GM12875 (cell line): ENCODE data around the gene SLC25A44.
A peak's percentile ranks its signal among the peaks of the same experiment; 100 is the strongest.

Experiments used
- H3K4me3 ChIP-seq: one replicate; pipeline ENCODE4 v1.5.1; 2011; ENCODE audit warnings: low read depth, low read length, control low read depth
- TF ChIP-seq, protein P1 (sequence below): IDR thresholded peaks from 2 replicates; pipeline ENCODE4 v1.5.1; 2011; ENCODE audit warnings: low read depth, mild to moderate bottlenecking, control low read depth, inconsistent platforms, low read length, moderate library complexity, borderline replicate concordance; ENCODE audit not compliant: insufficient read depth

The SLC25A44 gene

GRCh38 chr1:156155756-156156510 is 38.0 kb upstream of the SLC25A44 start:
- peak overlapping the region; percentile 70 for H3K4me3 ChIP-seq
- TF ChIP-seq, protein P1, sequence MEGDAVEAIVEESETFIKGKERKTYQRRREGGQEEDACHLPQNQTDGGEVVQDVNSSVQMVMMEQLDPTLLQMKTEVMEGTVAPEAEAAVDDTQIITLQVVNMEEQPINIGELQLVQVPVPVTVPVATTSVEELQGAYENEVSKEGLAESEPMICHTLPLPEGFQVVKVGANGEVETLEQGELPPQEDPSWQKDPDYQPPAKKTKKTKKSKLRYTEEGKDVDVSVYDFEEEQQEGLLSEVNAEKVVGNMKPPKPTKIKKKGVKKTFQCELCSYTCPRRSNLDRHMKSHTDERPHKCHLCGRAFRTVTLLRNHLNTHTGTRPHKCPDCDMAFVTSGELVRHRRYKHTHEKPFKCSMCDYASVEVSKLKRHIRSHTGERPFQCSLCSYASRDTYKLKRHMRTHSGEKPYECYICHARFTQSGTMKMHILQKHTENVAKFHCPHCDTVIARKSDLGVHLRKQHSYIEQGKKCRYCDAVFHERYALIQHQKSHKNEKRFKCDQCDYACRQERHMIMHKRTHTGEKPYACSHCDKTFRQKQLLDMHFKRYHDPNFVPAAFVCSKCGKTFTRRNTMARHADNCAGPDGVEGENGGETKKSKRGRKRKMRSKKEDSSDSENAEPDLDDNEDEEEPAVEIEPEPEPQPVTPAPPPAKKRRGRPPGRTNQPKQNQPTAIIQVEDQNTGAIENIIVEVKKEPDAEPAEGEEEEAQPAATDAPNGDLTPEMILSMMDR, result no peak

- TF ChIP-seq, protein P1, result no peak
- no peak overlapping the region for H3K4me3 ChIP-seq
These were observed 36.4 kb upstream of the SLC25A44 start for GRCh38 chr1:156157506-156157905.

DNA sequence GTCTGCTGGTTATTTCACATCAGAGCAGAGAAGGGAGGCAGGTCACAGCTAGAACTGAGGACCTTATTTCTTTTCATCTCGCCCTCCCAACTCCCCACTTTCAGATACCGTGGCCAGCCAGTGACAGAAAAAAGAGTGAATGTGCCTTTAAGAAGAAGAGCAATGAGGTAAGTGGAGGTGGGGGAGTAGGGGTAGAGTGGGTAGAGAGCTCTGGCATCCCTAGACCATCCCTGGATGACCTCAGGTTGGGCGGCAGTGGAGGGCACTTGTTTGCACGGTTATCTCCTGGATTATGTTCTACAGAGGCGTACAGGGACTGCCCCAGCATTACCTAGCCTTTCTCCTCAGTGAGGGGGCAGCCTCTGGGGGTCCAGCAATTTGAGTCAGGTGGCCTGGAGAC is 35.9 kb upstream of the SLC25A44 start:
- TF ChIP-seq, protein P1, result no peak
- H3K4me3 ChIP-seq, result no peak overlapping the region

GRCh38 chr1:156160000-156160742 is 33.7 kb upstream of the SLC25A44 start:
- H3K4me3 ChIP-seq, result no peak overlapping the region
- TF ChIP-seq, protein P1, result no peak

- no peak overlapping the region for H3K4me3 ChIP-seq
- TF ChIP-seq, protein P1, result no peak
These were observed 33.1 kb upstream of the SLC25A44 start for GRCh38 chr1:156160743-156161171.

DNA sequence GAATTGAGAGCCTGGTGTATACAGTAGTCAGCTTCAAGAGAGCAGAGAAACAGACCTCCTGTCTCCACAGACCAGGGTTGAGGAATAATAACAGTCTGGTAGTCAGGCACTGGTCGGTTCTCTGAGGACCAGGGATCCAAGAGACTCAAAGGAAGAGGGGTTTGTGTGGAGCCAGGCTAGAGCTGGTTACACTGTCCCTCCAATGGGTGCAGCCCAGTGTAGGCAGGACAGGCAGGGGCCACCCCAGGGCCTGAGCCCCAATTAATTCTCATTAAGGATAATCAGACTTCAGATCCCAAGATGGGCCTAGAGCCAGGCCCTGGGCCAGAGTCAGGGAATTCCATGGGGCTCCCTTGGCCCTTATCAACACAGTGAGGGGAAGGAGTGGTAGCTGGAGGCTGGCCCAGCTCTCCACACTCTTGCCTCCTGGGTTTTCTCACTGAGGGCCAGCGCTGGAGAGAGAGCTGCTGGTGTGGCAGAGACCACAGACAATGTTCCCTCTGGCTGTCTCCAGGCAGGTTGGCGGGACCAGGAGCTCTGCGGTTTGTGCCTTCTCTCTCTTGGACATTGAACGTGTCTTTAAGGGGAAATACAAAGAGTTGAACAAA is 31.4 kb upstream of the SLC25A44 start:
- no peak overlapping the region for H3K4me3 ChIP-seq
- TF ChIP-seq, protein P1, result no peak
